Epithelial cell of esophagus (primary cell): ENCODE measurements around the gene SMOC1.

Experiments
- DNase-seq: peaks from one replicate; pipeline ENCODE4 v3.0.0; 2010; ENCODE audit warnings: low read depth
- H3K4me3 ChIP-seq: 2 replicates; pipeline ENCODE4 v1.5.1; 2011; ENCODE audit warnings: mild to moderate bottlenecking, low read length, control low read depth
- CTCF ChIP-seq: IDR thresholded peaks from 2 replicates; pipeline ENCODE4 v1.5.1; 2011; ENCODE audit warnings: low read depth, mild to moderate bottlenecking, low read length, control low read depth, inconsistent platforms; ENCODE audit not compliant: insufficient read depth; ENCODE audit errors: missing control alignments

Gene SMOC1

GRCh38 chr14:70073924-70074566, 194.8 kb downstream of the SMOC1 start:
- H3K4me3 ChIP-seq: no peak overlapping the region
- peak; percentile 98 for TF ChIP-seq CTCF
- DNase-seq: peak; percentile 89

- no peak for DNase-seq
- TF ChIP-seq CTCF: no peak
- no peak overlapping the region for H3K4me3 ChIP-seq
These were observed 197.8 kb downstream of the SMOC1 start for GRCh38 chr14:70077005-70077404.

GRCh38 chr14:70077720-70078119, 198.5 kb downstream of the SMOC1 start:
- H3K4me3 ChIP-seq: no peak overlapping the region
- DNase-seq: no peak
- no peak for TF ChIP-seq CTCF

GRCh38 chr14:70078329-70078728, 199.1 kb downstream of the SMOC1 start:
- TF ChIP-seq CTCF: no peak
- no peak overlapping the region for H3K4me3 ChIP-seq
- DNase-seq: no peak

- TF ChIP-seq CTCF: no peak
- H3K4me3 ChIP-seq: no peak overlapping the region
- no peak for DNase-seq
These were observed 200.9 kb downstream of the SMOC1 start for GRCh38 chr14:70080076-70080475.
